ENCODE data around the gene PTH2.
A peak's percentile ranks its signal among the peaks of the same experiment; 100 is the strongest.

The PTH2 gene

GRCh38 chr19:49453013-49453756, 29.9 kb upstream of the PTH2 start, which contains the start of gene ALDH16A1:
ALDH16A1 (plus strand) TSS chr19:49453225; CDS start chr19:49453332, 107 bp downstream.
- Histone ChIP-seq H3K27me3 (no peaks in the 10 kb centered on the region), H3K4me3 (ENCODE audit: low read depth in 1 of 2, low read length in 1 of 2) (peak within 1 kb of the TSS; percentile 83 to 97), H3K27ac (peak within 1 kb of the TSS; percentile 88), H3K4me1 (ENCODE audit: control insufficient read depth in 1 of 2, insufficient read depth in 1 of 2, low read depth in 1 of 2, low read length in 1 of 2) (peaks cover 24 to 25% of the 10 kb centered on the region in 2 experiments), H3K36me3 (no peaks in the 10 kb centered on the region), H3K9me3 (no peaks in the 10 kb centered on the region)
- TF ChIP-seq CTCF (IDR thresholded peaks at IDR 0.05): peak; percentile 53

- H3K4me1 ChIP-seq (ENCODE audit: control insufficient read depth in 1 of 2, insufficient read depth in 1 of 2, low read depth in 1 of 2, low read length in 1 of 2): peaks cover 24 to 25% of the 10 kb centered on the region in 2 experiments
- H3K27ac ChIP-seq: peak within 1 kb of the TSS; percentile 88
- no peaks in the 10 kb centered on the region for H3K27me3 ChIP-seq
- peak; percentile 10 for TF ChIP-seq CTCF (IDR thresholded peaks at IDR 0.05)
- H3K36me3 ChIP-seq: peaks cover 13% of the 10 kb centered on the region
- H3K4me3 ChIP-seq (ENCODE audit: low read depth in 1 of 2, low read length in 1 of 2): peak within 1 kb of the TSS; percentile 83 to 97
- no peaks in the 10 kb centered on the region for H3K9me3 ChIP-seq
These were observed 28.4 kb upstream of the PTH2 start, which contains the start of gene PIH1D1 for GRCh38 chr19:49451430-49452181. PIH1D1 (minus strand) TSS chr19:49451814; CDS start chr19:49451574, 240 bp downstream.

GRCh38 chr19:49450405-49450804, 27.2 kb upstream of the PTH2 start:
- Histone ChIP-seq H3K4me1 (ENCODE audit: control insufficient read depth in 1 of 2, insufficient read depth in 1 of 2, low read depth in 1 of 2, low read length in 1 of 2) (peaks cover 24 to 25% of the 10 kb centered on the region in 2 experiments), H3K4me3 (ENCODE audit: low read depth in 1 of 2, low read length in 1 of 2) (no peak overlapping the region), H3K27me3 (no peaks in the 10 kb centered on the region), H3K36me3 (peaks cover 16% of the 10 kb centered on the region), H3K9me3 (no peaks in the 10 kb centered on the region), H3K27ac (peak overlapping the region; percentile 45)
- TF ChIP-seq CTCF (IDR thresholded peaks at IDR 0.05): no peak

- TF ChIP-seq CTCF (IDR thresholded peaks at IDR 0.05): no peak
- H3K27ac ChIP-seq: no peak overlapping the region
- H3K9me3 ChIP-seq: no peaks in the 10 kb centered on the region
- H3K36me3 ChIP-seq: peaks cover 16% of the 10 kb centered on the region
- H3K4me1 ChIP-seq (ENCODE audit: control insufficient read depth in 1 of 2, insufficient read depth in 1 of 2, low read depth in 1 of 2, low read length in 1 of 2): peaks cover 21 to 22% of the 10 kb centered on the region in 2 experiments
- no peaks in the 10 kb centered on the region for H3K27me3 ChIP-seq
- no peak overlapping the region for H3K4me3 ChIP-seq (ENCODE audit: low read depth in 1 of 2, low read length in 1 of 2)
These were observed 25.2 kb upstream of the PTH2 start for GRCh38 chr19:49448432-49448786.

- Histone ChIP-seq H3K27me3 (peaks cover 3% of the 10 kb centered on the region), H3K27ac (no peak overlapping the region), H3K9me3 (no peaks in the 10 kb centered on the region), H3K36me3 (peaks cover 16% of the 10 kb centered on the region), H3K4me3 (ENCODE audit: low read depth in 1 of 2, low read length in 1 of 2) (no peak overlapping the region), H3K4me1 (ENCODE audit: control insufficient read depth in 1 of 2, insufficient read depth in 1 of 2, low read depth in 1 of 2, low read length in 1 of 2) (peaks cover 24 to 27% of the 10 kb centered on the region in 2 experiments)
- TF ChIP-seq CTCF (IDR thresholded peaks at IDR 0.05): no peak
These were observed 24.5 kb upstream of the PTH2 start for GRCh38 chr19:49447485-49448431.

Data from neutrophil (primary cell).